HS-27A (cell line): ENCODE results near the gene KRT71.
"Not testable (repeated sequence)": the region's sequence is repeated elsewhere in the genome, so short reads cannot be mapped to it uniquely, and the experiment has no call there.

Experiments
- DNase-seq: peaks from one replicate; pipeline ENCODE4 v3.0.0-alpha.2; 2012; ENCODE audit warnings: low read depth, missing footprints

The KRT71 gene

GRCh38 chr12:52552681-52553195 lies at the start of gene KRT71:
Gene KRT71, minus strand, starts transcription at chr12:52553145. Its CDS starts 68 bp downstream, at chr12:52553077.
- DNase-seq = no peak

DNA sequence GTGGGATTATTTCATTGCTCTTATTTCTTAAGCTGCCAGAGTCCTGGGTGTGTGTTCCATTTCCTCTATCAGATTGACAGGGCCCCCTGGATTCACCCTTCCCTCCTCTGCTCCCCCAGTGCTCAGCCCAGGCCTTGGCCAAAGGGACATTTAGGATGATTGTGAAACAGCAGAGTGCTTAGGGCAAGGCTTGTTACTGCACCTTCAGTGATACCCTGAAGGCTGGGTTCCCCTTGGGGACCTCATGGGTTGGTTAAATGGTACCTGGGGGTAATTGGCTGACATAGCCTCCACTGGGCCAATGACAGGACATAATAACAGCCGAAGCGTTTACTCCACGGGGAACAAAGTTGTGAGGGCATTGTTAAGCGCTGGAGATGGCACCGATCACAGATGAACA lies 49.6 kb upstream of the KRT71 start:
- no peak for DNase-seq

GRCh38 chr12:52601671-52602070 lies 48.7 kb upstream of the KRT71 start:
- no peak for DNase-seq

GRCh38 chr12:52600941-52601481 lies 48.1 kb upstream of the KRT71 start, which contains the start of gene KRT72:
Gene KRT72, minus strand, starts transcription at chr12:52601463. Its CDS starts 11 bp downstream, at chr12:52601452.
- DNase-seq = no peak

GRCh38 chr12:52600475-52600874 lies 47.5 kb upstream of the KRT71 start:
- no peak for DNase-seq

GRCh38 chr12:52600071-52600470 lies 47.1 kb upstream of the KRT71 start:
- no peak for DNase-seq

DNA sequence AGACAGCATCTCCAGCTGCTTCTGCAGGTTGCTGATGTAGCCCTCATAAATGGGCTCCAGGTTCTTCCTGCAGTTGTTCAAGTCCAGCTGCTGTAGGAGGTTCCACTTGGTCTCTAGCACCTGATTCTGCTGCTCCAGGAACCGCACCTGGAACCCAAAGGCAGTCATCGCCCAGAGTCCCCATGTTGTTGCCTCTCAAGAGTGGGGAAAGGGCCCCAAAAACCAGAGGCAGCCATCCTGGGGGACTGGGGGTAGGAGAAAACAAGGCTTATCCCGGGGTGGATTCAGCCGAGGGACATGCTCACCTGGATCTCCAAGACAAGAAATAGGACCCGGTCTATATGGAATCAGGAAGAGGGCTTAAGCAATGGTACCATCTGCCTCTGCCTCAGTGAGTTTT lies 46.0 kb upstream of the KRT71 start:
- no peak for DNase-seq

DNA sequence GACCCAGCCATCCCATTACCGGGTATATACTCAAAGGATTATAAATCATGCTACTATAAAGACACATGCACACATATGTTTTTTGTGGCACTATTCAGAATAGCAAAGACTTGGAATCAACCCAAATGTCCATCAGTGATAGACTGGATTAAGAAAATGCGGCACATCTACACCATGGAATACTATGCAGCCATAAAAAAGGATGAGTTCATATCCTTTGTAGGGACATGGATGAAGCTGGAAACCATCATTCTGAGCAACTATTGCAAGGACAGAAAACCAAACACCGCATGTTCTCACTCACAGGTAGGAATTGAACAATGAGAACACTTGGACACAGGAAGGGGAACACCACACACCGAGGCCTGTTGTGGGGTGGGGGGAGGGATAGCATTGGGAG lies 41.3 kb upstream of the KRT71 start:
- DNase-seq = not testable (repeated sequence)

GRCh38 chr12:52591521-52591920 lies 38.6 kb upstream of the KRT71 start:
- DNase-seq = no peak

DNA sequence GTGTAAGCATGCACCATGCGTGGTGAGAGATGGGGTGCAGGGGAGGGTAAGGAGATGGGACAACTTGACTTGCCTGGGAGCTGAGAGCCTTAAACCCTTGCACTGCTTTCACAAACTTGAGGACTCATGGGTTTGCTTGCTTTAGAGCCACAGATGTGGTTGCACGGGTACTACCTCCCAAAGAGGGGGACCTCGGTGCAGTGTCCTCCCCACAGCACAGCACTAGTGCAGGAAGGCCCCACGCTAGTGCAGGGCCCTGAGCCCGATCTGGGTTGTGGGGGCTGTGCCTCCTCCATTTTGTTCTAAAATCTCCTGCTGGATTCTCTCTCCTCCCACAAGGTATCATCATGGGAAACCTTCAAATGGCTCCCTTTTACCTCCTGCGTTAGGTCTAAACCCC lies 37.1 kb upstream of the KRT71 start:
- DNase-seq = no peak

GRCh38 chr12:52587563-52587962 lies 34.6 kb upstream of the KRT71 start:
- DNase-seq = no peak

GRCh38 chr12:52585946-52586345 lies 33.0 kb upstream of the KRT71 start:
- DNase-seq = no peak

GRCh38 chr12:52585066-52585465 lies 32.1 kb upstream of the KRT71 start:
- no peak for DNase-seq

DNA sequence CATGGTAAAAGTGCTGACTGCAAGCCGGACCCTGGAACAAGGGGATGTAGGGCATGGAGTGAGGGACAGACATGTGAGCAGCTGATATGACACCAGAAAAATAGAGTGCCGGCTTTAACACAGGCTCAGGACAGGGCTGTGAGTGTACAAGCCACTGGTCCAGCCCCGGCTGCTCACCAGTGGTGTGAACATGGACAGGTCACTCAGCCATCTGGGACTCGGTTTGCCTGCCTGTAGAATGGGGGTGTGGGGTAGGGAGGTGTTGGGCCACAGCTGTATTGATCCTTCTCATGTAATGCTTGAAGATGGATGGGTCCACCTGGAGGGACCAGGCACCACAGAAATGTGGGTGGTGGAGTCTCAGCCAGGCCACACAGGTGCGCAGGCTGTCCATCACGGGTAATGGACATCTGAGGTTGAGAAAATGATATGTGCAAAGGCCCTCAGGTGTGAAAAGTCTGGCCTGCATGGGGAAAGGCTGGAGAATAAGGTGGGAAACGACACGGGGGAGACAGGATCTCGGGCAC lies 31.3 kb upstream of the KRT71 start:
- DNase-seq = no peak

GRCh38 chr12:52582971-52583456 lies 30.1 kb upstream of the KRT71 start:
- DNase-seq = peak; percentile 22

- DNase-seq = no peak
Measured at GRCh38 chr12:52582486-52582885, 29.5 kb upstream of the KRT71 start.

GRCh38 chr12:52581481-52581880 lies 28.5 kb upstream of the KRT71 start:
- DNase-seq = no peak

DNA sequence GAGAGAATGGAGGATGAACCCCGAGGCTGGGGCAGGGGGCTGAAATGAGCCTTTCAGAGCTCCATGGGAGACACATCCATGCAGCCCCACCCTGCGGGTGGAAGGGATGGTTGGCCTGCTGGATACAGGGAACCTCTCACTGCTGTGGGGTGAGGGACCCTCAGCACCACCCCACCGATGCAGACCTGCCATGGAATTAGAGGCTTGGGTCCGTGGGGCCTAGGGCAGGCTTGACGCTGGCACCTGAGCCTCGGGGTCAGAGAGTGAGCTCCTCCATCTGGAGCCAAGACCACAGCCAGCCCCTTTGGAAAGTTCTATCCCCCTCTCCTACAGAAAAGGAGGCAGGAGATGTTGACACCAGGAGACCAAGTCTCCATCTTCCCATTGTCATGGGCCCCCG lies 28.1 kb upstream of the KRT71 start:
- no peak for DNase-seq

- no peak for DNase-seq
Measured at GRCh38 chr12:52580496-52580895, 27.6 kb upstream of the KRT71 start.

DNA sequence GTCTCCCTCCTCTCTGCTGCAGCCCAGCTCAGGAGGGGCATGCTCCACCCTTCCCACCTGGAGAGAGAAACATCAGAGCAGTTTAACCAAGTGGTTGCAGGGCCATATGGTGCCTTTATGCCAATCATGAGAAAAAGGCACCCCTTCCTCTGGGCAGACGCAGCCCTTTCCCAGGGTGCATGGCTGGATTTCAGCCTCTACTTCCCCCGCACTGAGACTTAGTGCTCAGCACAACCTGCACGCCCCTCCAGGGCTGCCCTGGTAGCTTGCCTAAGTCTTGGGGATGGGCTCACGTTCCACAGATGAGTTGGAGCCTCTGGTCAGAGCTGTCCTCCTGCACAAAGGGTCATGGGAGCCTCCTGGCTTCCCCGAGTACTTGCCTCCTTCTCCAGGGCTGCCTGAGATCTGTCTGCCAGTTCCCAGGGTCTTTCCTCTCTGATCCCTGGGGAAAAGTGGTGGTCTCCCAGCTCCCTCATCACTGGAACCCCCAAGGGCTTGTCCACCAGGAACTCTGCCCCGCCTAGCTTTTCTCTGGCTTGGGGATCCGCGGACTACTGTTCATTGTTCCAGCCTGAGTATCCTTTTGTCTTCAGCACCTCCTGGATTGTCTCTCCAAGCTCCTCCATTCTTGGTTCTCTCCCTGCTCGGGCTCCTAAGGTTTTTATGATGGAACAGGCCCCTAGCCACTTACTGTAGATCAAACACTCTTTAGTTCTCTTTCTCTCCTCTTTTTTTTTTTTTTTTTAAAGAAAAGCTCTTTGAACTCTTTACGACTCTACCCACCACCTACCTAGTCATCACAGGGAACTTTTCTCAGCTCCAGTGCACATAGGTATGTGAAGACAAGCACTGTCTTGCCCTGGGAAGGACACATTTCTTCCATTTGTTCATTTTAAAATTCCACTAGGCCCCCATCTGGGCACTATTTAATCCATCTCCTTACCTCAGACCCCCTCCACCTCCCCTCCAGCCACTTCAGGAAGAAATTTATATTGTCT lies 26.8 kb upstream of the KRT71 start:
- no peak for DNase-seq

GRCh38 chr12:52578469-52578868 lies 25.5 kb upstream of the KRT71 start:
- DNase-seq = no peak

GRCh38 chr12:52577316-52577715 lies 24.4 kb upstream of the KRT71 start:
- no peak for DNase-seq

- DNase-seq = no peak
Measured at GRCh38 chr12:52575948-52576347, 23.0 kb upstream of the KRT71 start.
